ENCODE results near the gene FAM151A.

Gene FAM151A

DNA sequence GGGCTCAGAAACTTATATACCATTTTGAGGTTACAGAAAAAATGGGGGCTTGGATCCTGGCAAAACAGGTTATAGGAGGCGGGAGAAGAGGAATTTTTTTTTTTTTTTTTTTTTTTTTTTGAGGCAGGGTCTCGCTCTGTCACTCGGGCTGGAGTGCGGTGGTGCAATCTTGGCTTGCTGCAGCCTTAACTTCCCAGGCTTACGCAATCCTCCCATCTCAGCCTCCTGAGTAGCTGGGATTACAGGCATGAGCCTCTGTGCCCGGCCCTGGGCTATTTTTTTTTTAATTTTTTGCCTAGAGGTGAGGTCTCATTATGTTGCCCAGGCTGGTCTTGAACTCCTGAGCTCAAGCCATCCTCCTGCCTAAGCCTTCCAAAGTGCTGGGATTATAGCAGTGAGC is 43.0 kb upstream of the FAM151A start:
- 97% methylated on average over 5 of the region's 6 CpGs for WGBS
- Histone ChIP-seq H3K4me3 (ENCODE audit: insufficient read depth in 1 of 2, low read depth in 1 of 2, low read length in 2 of 2) (no peak overlapping the region), H3K36me3 (ENCODE audit: control insufficient read depth in 1 of 2, insufficient read depth in 2 of 2, low read depth in 1 of 2, low read length in 2 of 2) (no peaks in the 10 kb centered on the region), H3K18ac (ENCODE audit: low read depth in 1 of 2, low read length in 2 of 2) (no peak overlapping the region), H4K8ac (ENCODE audit: low read length) (no peak overlapping the region), H3K27ac (ENCODE audit: low read length, poor library complexity, severe bottlenecking) (no peak overlapping the region), H2BK120ac (ENCODE audit: low read depth, low read length) (no peak overlapping the region), H3K27me3 (ENCODE audit: control insufficient read depth in 1 of 2, insufficient read depth in 1 of 2, low read length in 2 of 2) (peaks cover 9 to 18% of the 10 kb centered on the region in 2 experiments), H3K79me1 (replicated peaks; ENCODE audit: low read length, poor library complexity, severe bottlenecking) (no peaks in the 10 kb centered on the region), H2AFZ (ENCODE audit: low read depth, low read length) (no peak overlapping the region), H3K9ac (ENCODE audit: low read length) (no peak overlapping the region), H3K4me1 (ENCODE audit: control insufficient read depth, insufficient read depth, low read depth, low read length) (no peaks in the 10 kb centered on the region), H3K14ac (ENCODE audit: low read length in 2 of 2) (no peak overlapping the region), H3K9me3 (ENCODE audit: control insufficient read depth, low read length) (no peaks in the 10 kb centered on the region), H3K4ac (ENCODE audit: low read depth in 1 of 2, low read length in 2 of 2) (no peak overlapping the region), H4K91ac (ENCODE audit: low read length) (no peak overlapping the region), H2AK5ac (ENCODE audit: low read length, severe bottlenecking) (no peak overlapping the region), H3K23ac (ENCODE audit: low read length in 2 of 2) (no peak overlapping the region), H3K4me2 (ENCODE audit: low read length, poor library complexity, severe bottlenecking) (no peak overlapping the region), H2BK12ac (ENCODE audit: low read length in 2 of 2) (no peak overlapping the region), H2BK15ac (ENCODE audit: low read depth, poor library complexity, severe bottlenecking) (no peak overlapping the region), H2BK5ac (ENCODE audit: low read depth, low read length, poor library complexity, severe bottlenecking) (no peak overlapping the region)
- DNase-seq = no peak

DNA sequence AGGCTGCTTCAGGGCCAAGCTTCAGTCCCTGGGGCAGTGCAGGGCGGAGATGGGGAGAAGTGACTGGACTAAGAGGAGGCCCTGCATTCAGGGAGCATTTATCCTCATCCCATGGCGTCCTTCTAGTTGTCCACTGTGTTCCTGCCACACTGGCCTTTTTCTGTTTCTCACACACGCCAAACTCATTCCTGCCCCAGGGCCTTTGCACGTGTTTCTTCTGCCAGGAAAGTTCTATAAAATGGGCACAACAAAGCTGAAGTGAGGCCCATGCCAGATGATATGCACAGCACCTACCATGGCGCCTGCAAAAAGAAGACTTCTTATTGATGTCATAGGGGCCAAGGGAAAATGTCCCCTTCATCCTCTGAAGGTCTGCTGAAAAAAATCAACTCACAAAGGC is 42.5 kb upstream of the FAM151A start:
- Histone ChIP-seq H2BK15ac (ENCODE audit: low read depth, poor library complexity, severe bottlenecking) (no peak overlapping the region), H2AFZ (ENCODE audit: low read depth, low read length) (no peak overlapping the region), H2BK12ac (ENCODE audit: low read length in 2 of 2) (no peak overlapping the region), H2AK5ac (ENCODE audit: low read length, severe bottlenecking) (no peak overlapping the region), H3K18ac (ENCODE audit: low read depth in 1 of 2, low read length in 2 of 2) (no peak overlapping the region), H3K4me1 (ENCODE audit: control insufficient read depth, insufficient read depth, low read depth, low read length) (no peaks in the 10 kb centered on the region), H3K9ac (ENCODE audit: low read length) (no peak overlapping the region), H2BK120ac (ENCODE audit: low read depth, low read length) (no peak overlapping the region), H3K79me1 (replicated peaks; ENCODE audit: low read length, poor library complexity, severe bottlenecking) (no peaks in the 10 kb centered on the region), H3K9me3 (ENCODE audit: control insufficient read depth, low read length) (no peaks in the 10 kb centered on the region), H3K23ac (ENCODE audit: low read length in 2 of 2) (no peak overlapping the region), H3K4me2 (ENCODE audit: low read length, poor library complexity, severe bottlenecking) (no peak overlapping the region), H3K27me3 (ENCODE audit: control insufficient read depth in 1 of 2, insufficient read depth in 1 of 2, low read length in 2 of 2) (peaks cover 9 to 18% of the 10 kb centered on the region in 2 experiments), H2BK5ac (ENCODE audit: low read depth, low read length, poor library complexity, severe bottlenecking) (no peak overlapping the region), H3K4me3 (ENCODE audit: insufficient read depth in 1 of 2, low read depth in 1 of 2, low read length in 2 of 2) (no peak overlapping the region), H4K91ac (ENCODE audit: low read length) (no peak overlapping the region), H3K36me3 (ENCODE audit: control insufficient read depth in 1 of 2, insufficient read depth in 2 of 2, low read depth in 1 of 2, low read length in 2 of 2) (no peaks in the 10 kb centered on the region), H3K4ac (ENCODE audit: low read depth in 1 of 2, low read length in 2 of 2) (no peak overlapping the region), H3K27ac (ENCODE audit: low read length, poor library complexity, severe bottlenecking) (no peak overlapping the region), H4K8ac (ENCODE audit: low read length) (no peak overlapping the region), H3K14ac (ENCODE audit: low read length in 2 of 2) (no peak overlapping the region)
- WGBS = 84% methylated on average over 5 of the region's 5 CpGs
- DNase-seq = no peak

GRCh38 chr1:54664364-54664763 is 41.0 kb upstream of the FAM151A start:
- no peak overlapping the region for H3K4ac ChIP-seq (ENCODE audit: low read depth in 1 of 2, low read length in 2 of 2)
- no peak overlapping the region for H3K14ac ChIP-seq (ENCODE audit: low read length in 2 of 2)
- 88% methylated on average over 4 of the region's 4 CpGs for WGBS
- no peaks in the 10 kb centered on the region for H3K9me3 ChIP-seq (ENCODE audit: control insufficient read depth, low read length)
- no peak overlapping the region for H2BK5ac ChIP-seq (ENCODE audit: low read depth, low read length, poor library complexity, severe bottlenecking)
- no peak overlapping the region for H2BK120ac ChIP-seq (ENCODE audit: low read depth, low read length)
- peaks cover 8 to 15% of the 10 kb centered on the region in 2 experiments for H3K27me3 ChIP-seq (ENCODE audit: control insufficient read depth in 1 of 2, insufficient read depth in 1 of 2, low read length in 2 of 2)
- no peaks in the 10 kb centered on the region for H3K4me1 ChIP-seq (ENCODE audit: control insufficient read depth, insufficient read depth, low read depth, low read length)
- H3K4me2 ChIP-seq (ENCODE audit: low read length, poor library complexity, severe bottlenecking) = no peak overlapping the region
- H2BK12ac ChIP-seq (ENCODE audit: low read length in 2 of 2) = no peak overlapping the region
- no peak overlapping the region for H3K23ac ChIP-seq (ENCODE audit: low read length in 2 of 2)
- no peak overlapping the region for H2BK15ac ChIP-seq (ENCODE audit: low read depth, poor library complexity, severe bottlenecking)
- no peaks in the 10 kb centered on the region for H3K36me3 ChIP-seq (ENCODE audit: control insufficient read depth in 1 of 2, insufficient read depth in 2 of 2, low read depth in 1 of 2, low read length in 2 of 2)
- no peak for DNase-seq
- no peaks in the 10 kb centered on the region for H3K79me1 ChIP-seq (replicated peaks; ENCODE audit: low read length, poor library complexity, severe bottlenecking)
- no peak overlapping the region for H2AFZ ChIP-seq (ENCODE audit: low read depth, low read length)
- no peak overlapping the region for H3K27ac ChIP-seq (ENCODE audit: low read length, poor library complexity, severe bottlenecking)
- no peak overlapping the region for H3K18ac ChIP-seq (ENCODE audit: low read depth in 1 of 2, low read length in 2 of 2)
- no peak overlapping the region for H3K9ac ChIP-seq (ENCODE audit: low read length)
- H4K91ac ChIP-seq (ENCODE audit: low read length) = no peak overlapping the region
- H2AK5ac ChIP-seq (ENCODE audit: low read length, severe bottlenecking) = no peak overlapping the region
- H4K8ac ChIP-seq (ENCODE audit: low read length) = no peak overlapping the region
- H3K4me3 ChIP-seq (ENCODE audit: insufficient read depth in 1 of 2, low read depth in 1 of 2, low read length in 2 of 2) = no peak overlapping the region

GRCh38 chr1:54663725-54664124 is 40.4 kb upstream of the FAM151A start:
- DNase-seq = no peak
- Histone ChIP-seq H3K4me3 (ENCODE audit: insufficient read depth in 1 of 2, low read depth in 1 of 2, low read length in 2 of 2) (no peak overlapping the region), H3K4me2 (ENCODE audit: low read length, poor library complexity, severe bottlenecking) (no peak overlapping the region)

More at GRCh38 chr1:54663725-54664124, 40.4 kb upstream of the FAM151A start:
- Histone ChIP-seq H3K36me3 (ENCODE audit: control insufficient read depth in 1 of 2, insufficient read depth in 2 of 2, low read depth in 1 of 2, low read length in 2 of 2) (no peaks in the 10 kb centered on the region), H3K9me3 (ENCODE audit: control insufficient read depth, low read length) (peaks cover 2% of the 10 kb centered on the region), H3K27ac (ENCODE audit: low read length, poor library complexity, severe bottlenecking) (no peak overlapping the region), H3K4me1 (ENCODE audit: control insufficient read depth, insufficient read depth, low read depth, low read length) (no peaks in the 10 kb centered on the region), H3K23ac (ENCODE audit: low read length in 2 of 2) (no peak overlapping the region), H3K14ac (ENCODE audit: low read length in 2 of 2) (no peak overlapping the region), H3K9ac (ENCODE audit: low read length) (no peak overlapping the region), H3K27me3 (ENCODE audit: control insufficient read depth in 1 of 2, insufficient read depth in 1 of 2, low read length in 2 of 2) (peaks cover 4 to 8% of the 10 kb centered on the region in 2 experiments), H2AFZ (ENCODE audit: low read depth, low read length) (no peak overlapping the region), H4K8ac (ENCODE audit: low read length) (no peak overlapping the region), H2AK5ac (ENCODE audit: low read length, severe bottlenecking) (no peak overlapping the region), H2BK120ac (ENCODE audit: low read depth, low read length) (no peak overlapping the region), H2BK12ac (ENCODE audit: low read length in 2 of 2) (no peak overlapping the region), H3K4ac (ENCODE audit: low read depth in 1 of 2, low read length in 2 of 2) (no peak overlapping the region), H3K79me1 (replicated peaks; ENCODE audit: low read length, poor library complexity, severe bottlenecking) (no peaks in the 10 kb centered on the region), H4K91ac (ENCODE audit: low read length) (no peak overlapping the region), H2BK5ac (ENCODE audit: low read depth, low read length, poor library complexity, severe bottlenecking) (no peak overlapping the region), H2BK15ac (ENCODE audit: low read depth, poor library complexity, severe bottlenecking) (no peak overlapping the region), H3K18ac (ENCODE audit: low read depth in 1 of 2, low read length in 2 of 2) (no peak overlapping the region)
- WGBS = 85% methylated on average over 4 of the region's 4 CpGs
